ENCODE results near the gene DGKB.

GRCh38 chr7:14260011-14260410, 642.5 kb downstream of the DGKB start:
- TF ChIP-seq CTCF (IDR thresholded peaks at IDR 0.05) = no peak
- no peak for TF ChIP-seq TCF7L2 (IDR thresholded peaks at IDR 0.05; ENCODE audit: low read depth, low read length)
- no peak for TF ChIP-seq POLR2AphosphoS5 (IDR thresholded peaks at IDR 0.05; ENCODE audit: low read depth, low read length)
